ENCODE data around the gene LRP6. TPM values are rescaled to one million over a fixed set of nuclear protein-coding genes. Genes with fewer than 3 reads are reported as not detected.

Gene LRP6
- total and polyA plus RNA-seq, 10 of the 15 experiments (the other 5 are each of a cell fraction or from before 2014, with no cell fraction given), result 1.5 to 14.9 (median 6.1) TPM

DNA sequence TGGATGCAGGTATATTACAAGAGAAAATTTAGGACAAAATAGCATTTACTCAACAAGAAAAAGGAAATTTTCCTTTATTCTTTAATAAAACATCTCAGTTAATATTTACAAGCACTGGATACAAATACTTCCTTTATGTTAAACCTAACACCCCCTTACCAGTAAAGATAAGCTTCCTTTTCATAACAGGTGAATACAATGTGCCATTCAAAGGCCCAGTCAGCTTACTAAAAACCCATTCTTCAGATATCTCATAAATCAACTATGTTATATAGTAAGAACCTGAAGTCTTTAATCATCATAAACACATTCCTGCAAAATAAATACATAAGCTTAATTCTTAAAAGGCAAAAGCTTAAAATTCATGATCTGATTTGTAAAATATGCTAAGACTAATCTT, 52.6 kb downstream of the LRP6 start:
- ATAC-seq, result no peak
- H3K79me2 ChIP-seq (ENCODE audit: control insufficient read depth, insufficient read depth, low read length), result peaks cover 2% of the 10 kb centered on the region; the same call in 1 of the 2 replicates
- no TSS peak for BruUV-seq (replicated peaks)
- H3K4me1 ChIP-seq (ENCODE audit: control insufficient read depth, insufficient read depth, low read length), result peaks cover 6% of the 10 kb centered on the region
- DNase-seq (ENCODE audit: low read depth, low spot score), result no peak
- no peak overlapping the region for H2AFZ ChIP-seq (ENCODE audit: control insufficient read depth, low read depth, low read length)
- in situ Hi-C loops (cut with MboI), result no loop called here
- H3K9ac ChIP-seq (ENCODE audit: control insufficient read depth, insufficient read depth, low read length), result no peak overlapping the region
- no peaks in the 10 kb centered on the region for H4K20me1 ChIP-seq (ENCODE audit: control insufficient read depth, insufficient read depth)
- no peak overlapping the region for H3K4me3 ChIP-seq
- ChIA-PET SMC1A (ENCODE audit: uncharacterized antibody, unreplicated experiment) (interaction anchor here (0.7 to 1.0 kb wide), 2 partner anchors 28 to 51 kb away, joined by 3 read pairs; no protein-coding TSS in a partner anchor), POLR2A (no interaction called here), CTCF (interaction anchor here (1.0 kb wide), 1 partner anchor 24 kb away, joined by 3 read pairs; no protein-coding TSS in a partner anchor), RAD21 (ENCODE audit: unreplicated experiment) (no interaction called here)
- TF ChIP-seq RAD21 (IDR thresholded peaks at IDR 0.05; ENCODE audit: insufficient read depth, low read depth, low read length) (no peak), MEF2A (IDR thresholded peaks at IDR 0.05; ENCODE audit: insufficient read depth, low read depth, low read length) (no peak), RB1 (IDR thresholded peaks at IDR 0.05; ENCODE audit: borderline replicate concordance) (no peak), MTA3 (IDR thresholded peaks at IDR 0.05; ENCODE audit: borderline replicate concordance, low read length) (no peak), TAF1 (IDR thresholded peaks at IDR 0.05; ENCODE audit: borderline replicate concordance, low read depth, low read length) (no peak), ZNF217 (IDR thresholded peaks at IDR 0.05) (no peak)
- TF ChIP-seq, protein P1, sequence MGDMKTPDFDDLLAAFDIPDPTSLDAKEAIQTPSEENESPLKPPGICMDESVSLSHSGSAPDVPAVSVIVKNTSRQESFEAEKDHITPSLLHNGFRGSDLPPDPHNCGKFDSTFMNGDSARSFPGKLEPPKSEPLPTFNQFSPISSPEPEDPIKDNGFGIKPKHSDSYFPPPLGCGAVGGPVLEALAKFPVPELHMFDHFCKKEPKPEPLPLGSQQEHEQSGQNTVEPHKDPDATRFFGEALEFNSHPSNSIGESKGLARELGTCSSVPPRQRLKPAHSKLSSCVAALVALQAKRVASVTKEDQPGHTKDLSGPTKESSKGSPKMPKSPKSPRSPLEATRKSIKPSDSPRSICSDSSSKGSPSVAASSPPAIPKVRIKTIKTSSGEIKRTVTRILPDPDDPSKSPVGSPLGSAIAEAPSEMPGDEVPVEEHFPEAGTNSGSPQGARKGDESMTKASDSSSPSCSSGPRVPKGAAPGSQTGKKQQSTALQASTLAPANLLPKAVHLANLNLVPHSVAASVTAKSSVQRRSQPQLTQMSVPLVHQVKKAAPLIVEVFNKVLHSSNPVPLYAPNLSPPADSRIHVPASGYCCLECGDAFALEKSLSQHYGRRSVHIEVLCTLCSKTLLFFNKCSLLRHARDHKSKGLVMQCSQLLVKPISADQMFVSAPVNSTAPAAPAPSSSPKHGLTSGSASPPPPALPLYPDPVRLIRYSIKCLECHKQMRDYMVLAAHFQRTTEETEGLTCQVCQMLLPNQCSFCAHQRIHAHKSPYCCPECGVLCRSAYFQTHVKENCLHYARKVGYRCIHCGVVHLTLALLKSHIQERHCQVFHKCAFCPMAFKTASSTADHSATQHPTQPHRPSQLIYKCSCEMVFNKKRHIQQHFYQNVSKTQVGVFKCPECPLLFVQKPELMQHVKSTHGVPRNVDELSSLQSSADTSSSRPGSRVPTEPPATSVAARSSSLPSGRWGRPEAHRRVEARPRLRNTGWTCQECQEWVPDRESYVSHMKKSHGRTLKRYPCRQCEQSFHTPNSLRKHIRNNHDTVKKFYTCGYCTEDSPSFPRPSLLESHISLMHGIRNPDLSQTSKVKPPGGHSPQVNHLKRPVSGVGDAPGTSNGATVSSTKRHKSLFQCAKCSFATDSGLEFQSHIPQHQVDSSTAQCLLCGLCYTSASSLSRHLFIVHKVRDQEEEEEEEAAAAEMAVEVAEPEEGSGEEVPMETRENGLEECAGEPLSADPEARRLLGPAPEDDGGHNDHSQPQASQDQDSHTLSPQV (IDR thresholded peaks at IDR 0.05), result no peak
- no peak for FAIRE-seq
- H3K36me3 ChIP-seq (ENCODE audit: control insufficient read depth in 2 of 2, insufficient read depth in 2 of 2, low read length in 1 of 2), result no peaks in the 10 kb centered on the region
- H3K9me3 ChIP-seq (replicated peaks; ENCODE audit: control insufficient read depth, insufficient read depth, low read length), result no peaks in the 10 kb centered on the region; the same call in 2 of the 3 replicates
- H3K4me2 ChIP-seq (ENCODE audit: control insufficient read depth, insufficient read depth), result no peak overlapping the region
- H3K27me3 ChIP-seq (replicated peaks in 1 of 2; ENCODE audit: control insufficient read depth in 2 of 2, insufficient read depth in 2 of 2, low read length in 1 of 2), result no peaks in the 10 kb centered on the region
- H3K27ac ChIP-seq (ENCODE audit: control insufficient read depth, insufficient read depth), result no peak overlapping the region
- intact Hi-C loops (cut with micrococcal nuclease; ENCODE audit: unreplicated experiment), result loop anchor here (5.0 kb wide), 1 partner anchor 53 kb away; the partner anchor contains the start of gene LRP6

Measured in GM12878 (cell line).